CD4-positive, alpha-beta T cell (primary cell): ENCODE data around the gene CIAO2B. TPM values are rescaled to one million over a fixed set of nuclear protein-coding genes. Genes with fewer than 3 reads are reported as not detected.
"Not testable (repeated sequence)": the region's sequence is repeated elsewhere in the genome, so short reads cannot be mapped to it uniquely, and the experiment has no call there.

ENCODE experiments used
- ATAC-seq: fragments of 200-7000 bp; cut with Tn5 transposase; one replicate; pipeline ENCODE4 v1.10.0; 2022; ENCODE audit warnings: mild to moderate bottlenecking; ENCODE audit not compliant: poor library complexity
- CTCF ChIA-PET: fragments of 350-600 bp; sonication (Branson Sonifier 250); formaldehyde crosslinking; loops from one replicate; lab custom pipeline; 2021; ENCODE audit warnings: antibody characterized with exemption, inconsistent platforms; lab: Charles Lee
- POLR2A ChIA-PET: fragments of 350-600 bp; sonication (Branson Sonifier 250); formaldehyde crosslinking; loops from one replicate; lab custom pipeline; 2021; ENCODE audit warnings: antibody characterized with exemption, inconsistent platforms; lab: Charles Lee
- DNase-seq, 14 experiments: peaks; one replicate each; pipeline ENCODE4 v3.0.0-alpha.2; 2013 to 2020; ENCODE audit warnings: mixed read lengths in 2 of 14
- H3K27ac ChIP-seq, 2 donors: one replicate each; pipeline versions ENCODE4 v1.5.1 to v1.7.0; 2013; ENCODE audit warnings: low read length in 2 of 2, low read depth in 1 of 2, mild to moderate bottlenecking in 1 of 2
- H3K27me3 ChIP-seq, 2 experiments: 1 replicate in 1 of 2; 2 replicates in 1 of 2; pipeline versions ENCODE4 v1.6.1 to v1.7.0; 2013; ENCODE audit warnings: low read length in 2 of 2, control low read depth in 1 of 2, mild to moderate bottlenecking in 1 of 2, moderate library complexity in 1 of 2; ENCODE audit not compliant: insufficient read depth in 2 of 2, control insufficient read depth in 1 of 2
- H3K36me3 ChIP-seq: one replicate; pipeline ENCODE4 v1.6.1; 2013; ENCODE audit warnings: low read length, control low read depth; ENCODE audit not compliant: insufficient read depth
- H3K4me1 ChIP-seq: one replicate; pipeline ENCODE4 v1.6.1; 2013; ENCODE audit warnings: low read length, control low read depth; ENCODE audit not compliant: insufficient read depth
- H3K4me3 ChIP-seq: one replicate; pipeline ENCODE4 v1.5.1; 2013; ENCODE audit warnings: mild to moderate bottlenecking, low read length, moderate library complexity
- H3K9me3 ChIP-seq, 2 experiments: 1 replicate in 1 of 2; 2 replicates in 1 of 2; pipeline versions ENCODE4 v1.6.1 to v1.7.0; 2013; ENCODE audit warnings: low read length in 2 of 2, mild to moderate bottlenecking in 2 of 2, control low read depth in 1 of 2, moderate library complexity in 1 of 2; ENCODE audit not compliant: control insufficient read depth in 1 of 2, insufficient read depth in 1 of 2
- H3K27ac Mint-ChIP-seq: one replicate; pipeline ENCODE4 v1.8.0; 2020; ENCODE audit warnings: mixed read lengths
- H3K27me3 Mint-ChIP-seq: one replicate; pipeline ENCODE4 v1.8.0; 2021; ENCODE audit warnings: mixed read lengths
- H3K36me3 Mint-ChIP-seq: one replicate; pipeline ENCODE4 v1.8.0; 2021; ENCODE audit warnings: low read depth, mixed read lengths
- H3K4me1 Mint-ChIP-seq: one replicate; pipeline ENCODE4 v1.8.0; 2021; ENCODE audit warnings: low read depth, mixed read lengths
- H3K4me3 Mint-ChIP-seq: one replicate; pipeline ENCODE4 v1.8.0; 2020; ENCODE audit warnings: mild to moderate bottlenecking, mixed read lengths
- H3K9me3 Mint-ChIP-seq: one replicate; pipeline ENCODE4 v1.8.0; 2020; ENCODE audit warnings: mixed read lengths
- intact Hi-C, 2 experiments: fragments of 100-400 bp; cut with DNase I in 1 of 2; cut with micrococcal nuclease in 1 of 2; formaldehyde crosslinking; loops; one replicate each; pipeline versions ENCODE4 v1.15.1 to v1.9.0; 2023 to 2025; cut with DNase I, micrococcal nuclease
- total RNA-seq, 174 experiments: library from RNA in 2 of 174; stranded (reverse) in 2 of 174; gene quantifications; one replicate each; pipeline ENCODE4 v1.2.3 and lab custom pipeline; 2021 to 2026
- TF ChIP-seq, protein P1 (sequence below): fragments of 200-600 bp; IDR thresholded peaks from one replicate; pipeline ENCODE4 v1.8.0; 2022; ENCODE audit warnings: antibody characterized with exemption, mild to moderate bottlenecking

CIAO2B gene
- total RNA-seq, 2 experiments from 2014 or later, result 58.6 to 70.4 TPM

- intact Hi-C loops, result loop anchor here in 1 of 2 experiments (10.0 kb wide), 1 partner anchor 440 kb away; the partner anchor contains the start of gene ZDHHC1
- not testable (repeated sequence) for ATAC-seq
- CTCF ChIA-PET, result interaction anchor here (1.0 to 2.7 kb wide), 3 partner anchors 13 to 181 kb away, joined by 3 to 13 read pairs (median 3); partner anchors contain the start of gene CES3
Observed at GRCh38 chr16:66974156-66974931, 40.1 kb upstream of the CIAO2B start.

GRCh38 chr16:66973716-66974115, 39.5 kb upstream of the CIAO2B start:
- Mint-ChIP-seq H3K27me3 (peaks cover 3% of the 10 kb centered on the region), H3K4me3 (no peak overlapping the region), H3K27ac (no peak overlapping the region), H3K4me1 (peaks cover 5% of the 10 kb centered on the region), H3K9me3 (no peaks in the 10 kb centered on the region), H3K36me3 (no peaks in the 10 kb centered on the region)
- CTCF ChIA-PET, result interaction anchor here (1.0 kb wide), 1 partner anchor 13 kb away, joined by 3 read pairs; the partner anchor contains the start of gene CES3
- intact Hi-C loops, result loop anchor here in 1 of 2 experiments (10.0 kb wide), 1 partner anchor 441 kb away; the partner anchor contains the start of gene ZDHHC1
- Histone ChIP-seq H3K27ac (no peak overlapping the region), H3K27me3 (no peaks in the 10 kb centered on the region), H3K4me1 (peaks cover 12% of the 10 kb centered on the region), H3K36me3 (no peaks in the 10 kb centered on the region), H3K4me3 (no peak overlapping the region), H3K9me3 (no peaks in the 10 kb centered on the region)
- POLR2A ChIA-PET, result no interaction called here
- DNase-seq, result no peak
- TF ChIP-seq, protein P1, sequence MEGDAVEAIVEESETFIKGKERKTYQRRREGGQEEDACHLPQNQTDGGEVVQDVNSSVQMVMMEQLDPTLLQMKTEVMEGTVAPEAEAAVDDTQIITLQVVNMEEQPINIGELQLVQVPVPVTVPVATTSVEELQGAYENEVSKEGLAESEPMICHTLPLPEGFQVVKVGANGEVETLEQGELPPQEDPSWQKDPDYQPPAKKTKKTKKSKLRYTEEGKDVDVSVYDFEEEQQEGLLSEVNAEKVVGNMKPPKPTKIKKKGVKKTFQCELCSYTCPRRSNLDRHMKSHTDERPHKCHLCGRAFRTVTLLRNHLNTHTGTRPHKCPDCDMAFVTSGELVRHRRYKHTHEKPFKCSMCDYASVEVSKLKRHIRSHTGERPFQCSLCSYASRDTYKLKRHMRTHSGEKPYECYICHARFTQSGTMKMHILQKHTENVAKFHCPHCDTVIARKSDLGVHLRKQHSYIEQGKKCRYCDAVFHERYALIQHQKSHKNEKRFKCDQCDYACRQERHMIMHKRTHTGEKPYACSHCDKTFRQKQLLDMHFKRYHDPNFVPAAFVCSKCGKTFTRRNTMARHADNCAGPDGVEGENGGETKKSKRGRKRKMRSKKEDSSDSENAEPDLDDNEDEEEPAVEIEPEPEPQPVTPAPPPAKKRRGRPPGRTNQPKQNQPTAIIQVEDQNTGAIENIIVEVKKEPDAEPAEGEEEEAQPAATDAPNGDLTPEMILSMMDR, result no peak
- no peak for ATAC-seq

More at GRCh38 chr16:66974156-66974931, 40.1 kb upstream of the CIAO2B start:
- H3K4me3 Mint-ChIP-seq, result peak overlapping the region; percentile 85
- H3K9me3 Mint-ChIP-seq, H3K4me1 Mint-ChIP-seq, H3K4me3 ChIP-seq, H3K27ac Mint-ChIP-seq, H3K9me3 ChIP-seq, POLR2A ChIA-PET, H3K27ac ChIP-seq, DNase-seq, H3K27me3 ChIP-seq, H3K27me3 Mint-ChIP-seq, H3K36me3 Mint-ChIP-seq, H3K36me3 ChIP-seq: not testable (repeated sequence)
- peaks cover 12% of the 10 kb centered on the region for H3K4me1 ChIP-seq

DNA sequence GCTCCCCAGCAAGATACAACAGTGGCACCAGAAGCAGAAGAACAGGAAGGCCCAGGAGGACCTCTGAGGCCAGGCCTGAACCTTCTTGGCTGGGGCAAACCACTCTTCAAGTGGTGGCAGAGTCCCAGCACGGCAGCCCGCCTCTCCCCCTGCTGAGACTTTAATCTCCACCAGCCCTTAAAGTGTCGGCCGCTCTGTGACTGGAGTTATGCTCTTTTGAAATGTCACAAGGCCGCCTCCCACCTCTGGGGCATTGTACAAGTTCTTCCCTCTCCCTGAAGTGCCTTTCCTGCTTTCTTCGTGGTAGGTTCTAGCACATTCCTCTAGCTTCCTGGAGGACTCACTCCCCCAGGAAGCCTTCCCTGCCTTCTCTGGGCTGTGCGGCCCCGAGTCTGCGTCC, 38.8 kb upstream of the CIAO2B start:
- Mint-ChIP-seq H3K4me3 (no peak overlapping the region), H3K4me1 (peaks cover 5% of the 10 kb centered on the region), H3K9me3 (no peaks in the 10 kb centered on the region), H3K27ac (no peak overlapping the region), H3K36me3 (no peaks in the 10 kb centered on the region), H3K27me3 (peaks cover 3% of the 10 kb centered on the region)
- TF ChIP-seq, protein P1, result no peak
- no peak overlapping the region for H3K27ac ChIP-seq
- H3K4me3 ChIP-seq, result no peak overlapping the region
- ATAC-seq, result no peak
- ChIA-PET POLR2A (no interaction called here), CTCF (interaction anchor here (1.5 kb wide), 1 partner anchor 182 kb away, joined by 4 read pairs; no protein-coding TSS in a partner anchor)
- intact Hi-C loops, result loop anchor here in 1 of 2 experiments (10.0 kb wide), 1 partner anchor 442 kb away; the partner anchor contains the start of gene ZDHHC1
- H3K36me3 ChIP-seq, result no peaks in the 10 kb centered on the region
- H3K27me3 ChIP-seq, result no peaks in the 10 kb centered on the region
- peaks cover 12% of the 10 kb centered on the region for H3K4me1 ChIP-seq
- DNase-seq, result no peak
- H3K9me3 ChIP-seq, result no peaks in the 10 kb centered on the region
